HCT116 (cell line): Measurements from ENCODE around the gene INPP4A. TPM values are rescaled to one million over a fixed set of nuclear protein-coding genes. Genes with fewer than 3 reads are reported as not detected.

Source experiments
- ATAC-seq: fragments of 200-7000 bp; cut with Tn5 transposase; 2 replicates; pipeline ENCODE4 v1.9.1; 2020; ENCODE audit warnings: mild to moderate bottlenecking, moderate library complexity
- BruUV-seq: library from RNA; stranded (reverse); fragments of 400-500 nt; replicated peaks from 2 replicates; lab custom pipeline; 2021; lab: Mats Ljungman, UMichigan
- CTCF ChIA-PET: fragments of 300-600 bp; sonication (Branson Sonifier 250); formaldehyde crosslinking; loops from one replicate; lab custom pipeline; 2021; ENCODE audit warnings: antibody characterized with exemption; lab: Charles Lee
- POLR2A ChIA-PET: fragments of 300-600, 350-600 bp; sonication (Branson Sonifier 250); formaldehyde crosslinking; loops from one replicate; lab custom pipeline; 2021; ENCODE audit warnings: antibody characterized with exemption; lab: Charles Lee
- RAD21 ChIA-PET, 2 experiments: fragments of 300-600 bp; sonication (Branson Sonifier 250); formaldehyde crosslinking; loops; one replicate each; lab custom pipeline; 2023; ENCODE audit warnings: low total read pairs in 2 of 2; ENCODE audit not compliant: uncharacterized antibody in 2 of 2, unreplicated experiment in 2 of 2, low non-redundant PET in 1 of 2; lab: Charles Lee
- DNase-seq: peaks from one replicate; pipeline ENCODE4 v3.0.0-alpha.2; 2010; ENCODE audit warnings: low read depth, low spot score
- H2AFZ ChIP-seq: fragments of 200-600 bp; shearing (Covaris generic), sonication (generic); 2 replicates; pipeline ENCODE4 v1.6.1; 2017; ENCODE audit warnings: low read depth, mixed run types, mixed read lengths, antibody characterized with exemption, low read length; ENCODE audit not compliant: poor library complexity, severe bottlenecking
- H3K27ac ChIP-seq: 2 replicates; pipeline ENCODE4 v1.5.1; 2012; ENCODE audit warnings: low read depth, low read length
- H3K27me3 ChIP-seq: fragments of 200-600 bp; sonication (generic); 2 replicates; pipeline ENCODE4 v1.6.1; 2016; ENCODE audit warnings: mixed run types, low read length, mixed read lengths; ENCODE audit not compliant: insufficient read depth
- H3K36me3 ChIP-seq, 2 experiments: fragments of 200-500 bp in 1 of 2; fragments of 200-600 bp in 1 of 2; sonication (Bioruptor generic) in 1 of 2; sonication (generic) in 1 of 2; 2 replicates each; pipeline versions ENCODE4 v1.5.1 to v1.6.1; 2014 to 2016; ENCODE audit warnings: low read length in 2 of 2, inconsistent platforms in 1 of 2, mixed read lengths in 1 of 2, mixed run types in 1 of 2; ENCODE audit not compliant: insufficient read depth in 2 of 2, control insufficient read depth in 1 of 2
- H3K4me1 ChIP-seq, 2 experiments: fragments of 200-600 bp in 1 of 2; sonication (generic) in 1 of 2; 2 replicates each; pipeline versions ENCODE4 v1.5.1 to v1.6.1; 2012 to 2017; ENCODE audit warnings: low read length in 2 of 2, inconsistent platforms in 1 of 2, mild to moderate bottlenecking in 1 of 2, mixed read lengths in 1 of 2, mixed run types in 1 of 2, moderate library complexity in 1 of 2; ENCODE audit not compliant: insufficient read depth in 2 of 2, control insufficient read depth in 1 of 2
- H3K4me2 ChIP-seq: fragments of 200-600 bp; sonication (generic); 2 replicates; pipeline ENCODE4 v1.6.1; 2017; ENCODE audit warnings: mixed run types, low read length, mixed read lengths
- H3K4me3 ChIP-seq, 2 experiments: fragments of 200-600 bp in 1 of 2; sonication (generic) in 1 of 2; replicated peaks in 1 of 2; 2 replicates each; pipeline ENCODE4 v1.5.1; 2011 to 2016; ENCODE audit warnings: low read length in 2 of 2, control low read depth in 1 of 2, low read depth in 1 of 2, mild to moderate bottlenecking in 1 of 2, mixed read lengths in 1 of 2, mixed run types in 1 of 2
- H3K79me2 ChIP-seq: fragments of 200-600 bp; sonication (generic); 2 replicates; pipeline ENCODE4 v1.6.1; 2017; ENCODE audit warnings: mild to moderate bottlenecking, mixed run types, low read length, moderate library complexity, mixed read lengths; ENCODE audit not compliant: insufficient read depth
- H3K9ac ChIP-seq: fragments of 200-600 bp; sonication (generic); 2 replicates; pipeline ENCODE4 v1.6.1; 2016; ENCODE audit warnings: low read length, mixed read lengths
- H3K9me2 ChIP-seq: fragments of 200-600 bp; sonication (generic), shearing (Covaris generic); 2 replicates; pipeline ENCODE4 v1.6.1; 2017; ENCODE audit warnings: mixed run types, mild to moderate bottlenecking, moderate library complexity; ENCODE audit not compliant: insufficient read depth
- H3K9me3 ChIP-seq, 2 experiments: fragments of 200-500 bp in 1 of 2; fragments of 200-600 bp in 1 of 2; sonication (Bioruptor generic) in 1 of 2; sonication (generic) in 1 of 2; 2 replicates each; pipeline ENCODE4 v1.6.1; 2014 to 2017; ENCODE audit warnings: low read length in 2 of 2, mixed read lengths in 2 of 2, inconsistent platforms in 1 of 2, low read depth in 1 of 2, mild to moderate bottlenecking in 1 of 2, mixed run types in 1 of 2, moderate library complexity in 1 of 2; ENCODE audit not compliant: control insufficient read depth in 1 of 2, insufficient read depth in 1 of 2
- H4K20me1 ChIP-seq: fragments of 200-600 bp; sonication (generic), shearing (Covaris generic); 2 replicates; pipeline ENCODE4 v1.6.1; 2017; ENCODE audit warnings: mixed run types, mild to moderate bottlenecking, moderate library complexity; ENCODE audit not compliant: insufficient read depth
- ATF3 ChIP-seq: IDR thresholded peaks from 2 replicates; pipeline ENCODE4 v1.6.1; 2012
- SP1 ChIP-seq: IDR thresholded peaks from 2 replicates; pipeline ENCODE4 v1.6.1; 2012; ENCODE audit warnings: low read depth
- YY1 ChIP-seq: IDR thresholded peaks from 2 replicates; pipeline ENCODE4 v1.6.1; 2011; ENCODE audit warnings: low read length, low read depth, moderate library complexity, mild to moderate bottlenecking; ENCODE audit not compliant: insufficient replicate concordance; ENCODE audit errors: extremely low read depth
- intact Hi-C: fragments of 100-400 bp; cut with micrococcal nuclease; formaldehyde crosslinking; loops from 2 replicates; pipeline ENCODE4 v1.10.0; 2022
- total RNA-seq: library from RNA; stranded (reverse); gene quantifications from one replicate; pipeline ENCODE4 v1.2.1, GENCODE V29; 2021; ENCODE audit not compliant: unreplicated experiment
- TF ChIP-seq, protein P1 (sequence below): IDR thresholded peaks from 2 replicates; pipeline ENCODE4 v1.6.1; 2012
- TF ChIP-seq, protein P2 (sequence below), 3 experiments: fragments of 200-600 bp in 1 of 3; sonication (generic) in 1 of 3; IDR thresholded peaks in 2 of 3; conservative IDR thresholded peaks in 1 of 3; 2 replicates each; pipeline ENCODE4 v1.5.1; 2012 to 2017; ENCODE audit warnings: low read depth in 2 of 3, low read length in 2 of 3, antibody characterized with exemption in 1 of 3, borderline replicate concordance in 1 of 3, control low read depth in 1 of 3, mild to moderate bottlenecking in 1 of 3, mixed read lengths in 1 of 3, mixed run types in 1 of 3, moderate library complexity in 1 of 3; ENCODE audit not compliant: insufficient read depth in 1 of 3

The INPP4A gene
- total RNA-seq, 1 experiment from 2014 or later: 18.5 TPM

DNA sequence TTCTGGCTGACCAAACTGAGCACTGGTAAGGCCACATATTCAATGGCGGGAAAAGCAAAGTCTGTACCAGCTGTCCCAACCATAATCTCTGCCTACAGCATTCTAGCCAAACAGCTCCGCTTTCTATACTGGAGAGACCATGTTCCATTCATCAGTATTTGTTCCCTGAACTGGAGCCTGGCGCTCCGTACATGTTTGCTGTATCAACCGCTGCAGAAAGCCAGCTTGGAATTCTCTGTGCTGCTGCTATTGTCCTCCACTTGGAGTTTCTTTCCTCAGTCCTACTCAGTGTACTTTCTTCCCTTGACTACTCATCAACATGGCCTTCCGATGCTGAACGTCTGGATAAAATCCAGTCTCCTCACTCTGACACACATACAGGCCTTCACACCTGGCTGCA, 161.8 kb downstream of the INPP4A start:
- intact Hi-C loops: no loop called here

More for the DNA sequence above, 161.8 kb downstream of the INPP4A start:
- RAD21 ChIA-PET: no interaction called here
- no peaks in the 10 kb centered on the region; the same call in 1 of the 2 replicates for H4K20me1 ChIP-seq
- H3K9ac ChIP-seq: no peak overlapping the region
- H3K9me3 ChIP-seq: no peaks in the 10 kb centered on the region
- no peak for TF ChIP-seq SP1
- TF ChIP-seq YY1: no peak
- no peak for TF ChIP-seq ATF3
- TF ChIP-seq, protein P1, sequence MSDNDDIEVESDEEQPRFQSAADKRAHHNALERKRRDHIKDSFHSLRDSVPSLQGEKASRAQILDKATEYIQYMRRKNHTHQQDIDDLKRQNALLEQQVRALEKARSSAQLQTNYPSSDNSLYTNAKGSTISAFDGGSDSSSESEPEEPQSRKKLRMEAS: no peak
- TF ChIP-seq, protein P2, sequence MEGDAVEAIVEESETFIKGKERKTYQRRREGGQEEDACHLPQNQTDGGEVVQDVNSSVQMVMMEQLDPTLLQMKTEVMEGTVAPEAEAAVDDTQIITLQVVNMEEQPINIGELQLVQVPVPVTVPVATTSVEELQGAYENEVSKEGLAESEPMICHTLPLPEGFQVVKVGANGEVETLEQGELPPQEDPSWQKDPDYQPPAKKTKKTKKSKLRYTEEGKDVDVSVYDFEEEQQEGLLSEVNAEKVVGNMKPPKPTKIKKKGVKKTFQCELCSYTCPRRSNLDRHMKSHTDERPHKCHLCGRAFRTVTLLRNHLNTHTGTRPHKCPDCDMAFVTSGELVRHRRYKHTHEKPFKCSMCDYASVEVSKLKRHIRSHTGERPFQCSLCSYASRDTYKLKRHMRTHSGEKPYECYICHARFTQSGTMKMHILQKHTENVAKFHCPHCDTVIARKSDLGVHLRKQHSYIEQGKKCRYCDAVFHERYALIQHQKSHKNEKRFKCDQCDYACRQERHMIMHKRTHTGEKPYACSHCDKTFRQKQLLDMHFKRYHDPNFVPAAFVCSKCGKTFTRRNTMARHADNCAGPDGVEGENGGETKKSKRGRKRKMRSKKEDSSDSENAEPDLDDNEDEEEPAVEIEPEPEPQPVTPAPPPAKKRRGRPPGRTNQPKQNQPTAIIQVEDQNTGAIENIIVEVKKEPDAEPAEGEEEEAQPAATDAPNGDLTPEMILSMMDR (IDR thresholded peaks at IDR 0.05 in 2 of 3, conservative IDR thresholded peaks at IDR 0.05 in 1 of 3; ENCODE audit: borderline replicate concordance in 1 of 3, insufficient read depth in 1 of 3, low read depth in 2 of 3, low read length in 2 of 3): no peak
- DNase-seq: no peak
- CTCF ChIA-PET: no interaction called here
- ATAC-seq: no peak
- BruUV-seq: no TSS peak
- peak overlapping the region; percentile 95 for H3K4me2 ChIP-seq
- no peak overlapping the region for H3K4me3 ChIP-seq
- peaks cover 15 to 19% of the 10 kb centered on the region in 2 experiments; a peak in 3 of 4 replicates for H3K36me3 ChIP-seq
- peaks cover 76% of the 10 kb centered on the region for H3K79me2 ChIP-seq
- H3K4me1 ChIP-seq: peaks cover 7 to 22% of the 10 kb centered on the region in 2 experiments; a peak in 3 of 4 replicates
- no peaks in the 10 kb centered on the region for H3K27me3 ChIP-seq
- H3K27ac ChIP-seq: no peak overlapping the region
- POLR2A ChIA-PET: no interaction called here
- no peak overlapping the region for H2AFZ ChIP-seq
- H3K9me2 ChIP-seq: no peaks in the 10 kb centered on the region
